Right lobe of liver (tissue), 4 donors: ENCODE results near the gene C6orf15.
"Not testable (repeated sequence)": the region's sequence is repeated elsewhere in the genome, so short reads cannot be mapped to it uniquely, and the experiment has no call there.

Experiments used
- CTCF ChIP-seq, 4 donors: fragments of 200-600 bp in 3 of 4; fragments of 450-650 bp in 1 of 4; IDR thresholded peaks; one replicate each; pipeline versions ENCODE4 v1.5.1 to v1.8.0; 2016 to 2022; ENCODE audit warnings: antibody characterized with exemption in 4 of 4, mild to moderate bottlenecking in 2 of 4
- POLR2A ChIP-seq: fragments of 450-650 bp; IDR thresholded peaks from one replicate; pipeline ENCODE4 v1.6.1; 2017; ENCODE audit warnings: antibody characterized with exemption, mild to moderate bottlenecking
- donor health status: DM: no; HTN: no; CAD: no.
- donor health status: DM: no; HTN: no; CAD: no.
- donor health status: DM: no; HTN: yes; CAD: no.

GRCh38 chr6:31067028-31067427, 45.3 kb downstream of the C6orf15 start:
- TF ChIP-seq CTCF (IDR thresholded peaks at IDR 0.05); POLR2A: not testable (repeated sequence)
